ENCODE data around the gene FAM149B1.

The FAM149B1 gene

GRCh38 chr10:73174148-73174925 is 6.4 kb downstream of the FAM149B1 start:
- DNase-seq, result no peak

GRCh38 chr10:73182568-73182967 is 14.6 kb downstream of the FAM149B1 start:
- DNase-seq, result no peak

DNA sequence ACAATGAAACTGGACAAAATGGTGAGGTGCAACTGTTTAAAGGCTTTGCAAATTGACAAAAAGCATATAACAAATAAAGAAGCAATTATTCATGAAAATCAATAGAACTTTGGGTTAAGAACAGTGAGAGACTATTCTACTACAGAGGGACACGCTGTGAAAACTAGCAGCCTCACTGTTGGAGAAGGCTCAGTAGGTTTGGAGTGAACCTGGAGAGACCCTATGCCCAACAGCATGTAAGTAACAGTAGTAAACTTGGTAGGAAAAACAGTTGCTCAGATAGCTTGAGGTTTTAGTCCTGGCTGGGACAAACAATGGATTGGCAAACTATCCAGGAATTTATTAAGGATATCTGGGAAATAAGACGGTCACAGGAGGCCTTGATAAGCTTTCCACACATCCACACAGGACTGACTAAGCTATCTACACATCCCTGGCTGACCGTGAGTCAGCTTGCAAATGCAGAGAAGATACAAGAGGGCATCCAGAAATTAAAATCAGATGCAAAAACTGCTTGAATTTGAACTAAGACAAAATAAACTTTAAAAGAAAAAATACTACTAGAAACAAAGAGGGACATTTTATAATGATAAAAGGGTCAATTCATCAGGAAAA is 15.9 kb downstream of the FAM149B1 start:
- DNase-seq, result no peak

GRCh38 chr10:73186266-73186665 is 18.3 kb downstream of the FAM149B1 start:
- DNase-seq, result no peak

- no peak for DNase-seq
These were observed 22.3 kb downstream of the FAM149B1 start for GRCh38 chr10:73190188-73190587.

GRCh38 chr10:73205081-73205480 is 37.2 kb downstream of the FAM149B1 start:
- DNase-seq, result no peak

DNA sequence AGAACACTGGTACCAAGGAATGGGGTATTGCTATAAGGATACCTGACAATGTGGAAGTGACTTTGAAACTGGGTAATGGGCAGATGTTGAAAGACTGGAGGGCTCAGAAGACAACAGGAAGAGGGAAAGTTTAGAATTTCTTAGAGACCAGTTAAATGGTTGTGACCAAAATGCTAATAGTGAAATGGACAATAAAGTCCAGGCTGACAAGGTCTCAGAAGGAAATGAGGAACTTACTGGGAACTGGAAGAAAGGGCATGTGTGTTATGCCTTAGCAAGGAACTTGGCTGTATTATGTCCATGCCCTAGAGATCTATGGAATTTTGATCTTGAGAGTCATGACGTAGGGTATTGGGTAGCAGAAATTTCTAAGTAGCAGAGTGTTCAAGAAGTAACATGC is 38.0 kb downstream of the FAM149B1 start:
- DNase-seq, result no peak

DNA sequence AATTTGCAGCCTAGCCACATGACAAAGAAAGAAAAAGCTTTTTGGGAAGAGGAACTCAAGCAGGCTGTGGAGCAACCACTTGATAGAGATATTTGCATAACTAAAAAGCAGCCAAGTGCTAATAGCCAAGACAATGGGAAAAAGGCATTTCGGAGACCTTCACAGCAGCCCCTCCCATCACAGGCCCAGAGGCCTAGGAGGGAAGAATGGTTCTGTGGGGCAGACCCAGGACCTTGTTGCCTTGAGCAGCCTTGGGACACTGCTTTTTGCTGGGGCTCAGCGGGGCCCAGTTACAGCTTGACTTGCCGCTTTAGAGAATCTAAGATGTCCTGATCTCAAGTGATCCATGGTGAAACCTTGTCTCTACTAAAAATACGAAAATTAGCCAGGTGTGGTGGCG is 38.5 kb downstream of the FAM149B1 start:
- DNase-seq, result no peak

GRCh38 chr10:73207883-73208282 is 40.0 kb downstream of the FAM149B1 start:
- no peak for DNase-seq

DNA sequence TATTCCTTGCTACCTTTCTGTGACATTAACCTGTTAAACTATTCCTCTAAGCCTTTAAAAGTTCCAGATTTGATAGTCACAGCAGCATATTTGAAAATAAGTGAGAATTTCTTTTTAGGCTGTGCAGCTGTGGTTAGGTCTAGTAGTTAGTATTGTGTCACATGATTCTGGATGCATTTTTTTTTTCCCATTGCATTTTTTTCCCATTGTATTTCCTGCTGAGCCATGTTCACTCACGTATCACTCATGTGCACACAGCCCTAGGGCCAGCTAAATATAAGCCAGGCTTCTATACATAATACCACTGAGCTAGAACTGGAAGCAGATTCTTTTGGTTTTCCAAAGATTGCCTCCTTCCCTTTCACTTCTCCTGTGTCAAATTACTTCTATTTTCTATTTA is 41.8 kb downstream of the FAM149B1 start:
- no peak for DNase-seq

GRCh38 chr10:73210395-73211105 is 42.6 kb downstream of the FAM149B1 start:
- DNase-seq, result no peak

DNA sequence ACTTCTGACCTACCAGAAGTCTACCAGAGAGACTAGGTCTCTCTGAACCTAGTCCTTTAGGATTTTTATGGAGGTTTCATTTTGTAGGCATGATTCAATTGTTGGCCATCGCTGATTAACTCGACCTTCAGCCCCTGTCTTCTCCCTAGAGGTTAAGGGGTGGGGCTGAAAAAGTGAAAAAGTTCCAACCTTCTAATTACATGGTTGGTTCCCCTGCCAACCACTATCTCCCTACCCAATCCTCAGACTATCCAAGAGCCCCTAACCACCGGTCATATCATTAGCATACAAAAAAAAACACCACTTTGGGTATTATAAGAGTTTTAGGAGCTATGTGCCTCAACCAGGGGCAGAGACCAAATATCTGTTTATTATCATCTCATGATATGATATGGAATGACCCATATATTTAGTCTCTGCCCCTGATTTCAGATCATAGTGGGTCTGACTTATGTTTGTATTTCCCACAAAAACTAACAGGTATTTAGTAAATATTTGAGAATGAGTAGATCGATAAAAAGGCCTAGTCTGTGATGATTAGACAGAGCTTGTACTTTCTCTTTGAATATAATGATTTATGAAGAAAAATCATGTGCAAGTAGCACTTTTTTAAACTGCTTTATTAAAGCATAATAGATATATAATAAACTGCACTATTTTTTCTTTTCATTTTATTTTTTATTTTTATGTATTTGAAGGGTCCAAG is 43.3 kb downstream of the FAM149B1 start:
- no peak for DNase-seq

GRCh38 chr10:73215749-73216148 is 47.8 kb downstream of the FAM149B1 start:
- DNase-seq, result no peak

- DNase-seq, result no peak
These were observed 49.7 kb downstream of the FAM149B1 start for GRCh38 chr10:73217628-73218027.

DNA sequence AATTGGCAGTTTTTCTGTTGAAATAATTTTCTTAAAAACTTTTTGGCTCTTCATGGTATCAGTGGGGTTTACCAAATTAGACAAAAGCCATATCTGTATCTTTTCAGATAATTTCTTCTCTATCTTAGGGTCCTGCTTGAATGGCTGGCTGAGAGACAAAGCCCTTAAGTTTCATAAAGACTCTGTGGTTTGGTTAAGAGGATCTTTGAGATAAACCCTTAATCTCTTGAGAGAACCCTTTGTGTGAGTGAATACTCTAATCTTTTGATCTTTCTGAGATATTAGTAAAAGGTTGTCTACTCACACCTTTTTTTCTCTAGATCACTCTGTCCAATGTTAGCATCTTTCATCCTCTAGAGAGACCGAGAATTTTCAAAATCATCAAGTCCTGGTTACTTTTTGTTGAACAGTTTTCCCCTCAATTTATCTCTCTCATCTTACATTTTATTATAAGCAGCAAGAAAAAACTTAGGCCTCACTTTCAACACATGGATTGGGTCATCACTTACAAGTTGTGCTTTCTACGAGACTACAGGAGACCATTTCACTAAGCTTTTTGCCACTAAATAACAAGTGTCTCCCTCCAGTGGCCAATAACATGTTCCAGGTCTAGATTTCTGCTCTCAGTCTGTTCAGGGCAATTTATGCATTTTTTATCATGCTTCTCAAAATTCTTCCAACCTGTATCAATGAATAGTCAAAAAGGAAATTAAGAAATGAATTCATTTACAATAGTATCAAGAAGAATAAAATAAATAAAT is 50.7 kb downstream of the FAM149B1 start:
- DNase-seq, result peak in 1 of 5 experiments; percentile 56

DNA sequence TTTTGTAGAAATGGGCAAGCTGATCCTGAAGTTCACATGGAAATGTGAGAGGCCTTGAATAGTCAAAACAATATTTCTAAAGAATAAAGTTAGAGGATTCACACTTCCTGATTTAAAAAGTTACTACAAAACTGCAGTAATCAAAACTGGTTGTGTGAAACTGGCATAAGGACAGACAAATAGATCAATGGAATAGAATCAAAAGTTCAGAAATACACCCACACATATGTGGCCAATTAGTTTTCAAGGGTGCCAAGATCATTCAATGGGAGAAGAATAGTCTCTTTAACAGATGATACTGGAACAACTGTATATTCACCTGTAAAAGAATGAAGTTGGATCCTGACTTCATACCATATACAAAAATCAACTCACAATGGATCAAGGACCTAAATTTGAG is 51.5 kb downstream of the FAM149B1 start:
- no peak for DNase-seq

- DNase-seq, result no peak
These were observed 53.1 kb downstream of the FAM149B1 start for GRCh38 chr10:73220989-73221388.

DNA sequence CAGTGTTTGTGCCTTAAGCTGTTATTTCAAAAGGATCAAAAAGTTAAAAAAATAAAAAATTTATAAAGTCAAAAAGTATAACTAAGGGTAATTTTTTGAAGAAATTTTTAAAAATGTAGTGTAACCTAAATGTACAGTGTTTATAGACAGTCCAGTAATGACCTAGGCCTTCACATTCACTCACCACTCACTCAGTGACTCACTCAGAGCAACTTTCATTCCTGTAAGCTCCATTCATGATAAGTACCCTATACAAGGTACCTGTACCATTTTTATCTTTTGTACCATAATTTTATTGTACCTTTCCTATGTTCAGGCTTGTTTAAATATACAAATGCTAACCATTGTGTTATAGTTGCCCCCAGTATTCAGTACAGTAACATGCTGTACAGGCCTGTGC is 57.6 kb downstream of the FAM149B1 start:
- DNase-seq, result no peak

DNA sequence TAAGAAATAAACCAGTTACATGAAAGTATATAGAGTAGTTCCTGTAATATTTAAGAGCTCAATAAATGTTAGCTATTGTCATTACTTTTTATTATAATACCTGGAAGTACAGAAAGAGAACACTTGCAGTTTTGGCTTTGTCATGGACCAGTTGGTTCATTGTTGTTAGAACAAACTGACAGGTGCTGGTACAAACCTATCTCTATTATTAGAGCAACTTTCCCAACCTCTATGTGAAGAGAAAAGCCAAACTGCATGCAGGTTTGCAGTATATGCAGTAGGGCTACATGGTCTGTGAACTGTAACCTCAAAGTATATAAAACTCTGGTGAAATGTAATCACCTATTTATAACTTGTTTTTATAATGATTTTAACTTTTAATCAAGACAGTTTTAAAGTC is 58.7 kb downstream of the FAM149B1 start:
- DNase-seq, result no peak

DNA sequence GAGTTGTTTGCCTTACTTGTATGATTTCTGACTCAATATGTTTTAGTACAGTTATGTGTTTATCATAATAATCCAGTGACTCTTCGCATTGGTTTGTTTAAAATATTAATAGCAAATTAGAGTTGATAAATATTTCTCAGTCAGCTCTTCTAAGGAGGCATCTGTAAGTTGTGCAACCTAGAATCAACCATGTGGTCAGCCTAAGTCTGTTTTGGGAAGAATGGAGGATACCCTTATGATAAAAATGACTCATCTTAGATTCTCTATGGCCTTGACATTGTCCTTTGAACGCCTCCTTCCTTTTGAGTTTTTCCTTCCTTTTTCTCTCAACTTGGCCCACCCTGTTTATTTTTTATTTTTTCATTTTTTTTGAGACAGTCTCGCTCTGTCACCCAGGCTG is 60.3 kb downstream of the FAM149B1 start:
- no peak for DNase-seq

GRCh38 chr10:73229567-73229966 is 61.6 kb downstream of the FAM149B1 start:
- DNase-seq, result no peak

GRCh38 chr10:73232887-73233286 is 65.0 kb downstream of the FAM149B1 start:
- no peak for DNase-seq

- DNase-seq, result no peak
These were observed 66.0 kb downstream of the FAM149B1 start for GRCh38 chr10:73233883-73234282.
